Breast epithelium (tissue), 3 donors: Measurements from ENCODE around the gene CAMKK1.

ENCODE experiments used
- POLR2A ChIP-seq: fragments of 450-650 bp; IDR thresholded peaks from one replicate; pipeline ENCODE4 v1.6.1; 2016; ENCODE audit warnings: antibody characterized with exemption, mild to moderate bottlenecking, moderate library complexity
- POLR2AphosphoS5 ChIP-seq, 3 donors: sonication (generic); formaldehyde crosslinking; IDR thresholded peaks; one replicate each; pipeline ENCODE4 v1.6.1; 2017; ENCODE audit warnings: antibody characterized with exemption in 3 of 3

- TF ChIP-seq POLR2AphosphoS5 (IDR thresholded peaks at IDR 0.05) = no peak
- no peak for TF ChIP-seq POLR2A
These were observed 79.7 kb downstream of the CAMKK1 start for GRCh38 chr17:3813171-3813570.
